MM.1S (cell line): ENCODE measurements around the gene NEDD8.

Source experiments
- CTCF ChIP-seq: fragments of 300-600 bp; sonication (generic); IDR thresholded peaks from 2 replicates; pipeline ENCODE4 v1.5.1; 2016; ENCODE audit warnings: antibody characterized with exemption, low read length, mixed read lengths
- EZH2 ChIP-seq: fragments of 300-600 bp; sonication (generic); optimal IDR thresholded peaks from 2 replicates; pipeline ENCODE3; 2017; ENCODE audit warnings: low read depth, mild to moderate bottlenecking, antibody characterized with exemption, low read length, mixed read lengths
- EZH2phosphoT487 ChIP-seq: fragments of 300-600 bp; sonication (generic); IDR thresholded peaks from 2 replicates; pipeline ENCODE4 v1.6.1; 2018; ENCODE audit warnings: antibody characterized with exemption, low read length

GRCh38 chr14:24184104-24184970 lies 47.8 kb downstream of the NEDD8 start:
- TF ChIP-seq EZH2 (no peak), CTCF (no peak), EZH2phosphoT487 (no peak)
